Measurements from ENCODE around the gene CDKAL1.
"Not testable (repeated sequence)": the region's sequence is repeated elsewhere in the genome, so short reads cannot be mapped to it uniquely, and the experiment has no call there.

The CDKAL1 gene

DNA sequence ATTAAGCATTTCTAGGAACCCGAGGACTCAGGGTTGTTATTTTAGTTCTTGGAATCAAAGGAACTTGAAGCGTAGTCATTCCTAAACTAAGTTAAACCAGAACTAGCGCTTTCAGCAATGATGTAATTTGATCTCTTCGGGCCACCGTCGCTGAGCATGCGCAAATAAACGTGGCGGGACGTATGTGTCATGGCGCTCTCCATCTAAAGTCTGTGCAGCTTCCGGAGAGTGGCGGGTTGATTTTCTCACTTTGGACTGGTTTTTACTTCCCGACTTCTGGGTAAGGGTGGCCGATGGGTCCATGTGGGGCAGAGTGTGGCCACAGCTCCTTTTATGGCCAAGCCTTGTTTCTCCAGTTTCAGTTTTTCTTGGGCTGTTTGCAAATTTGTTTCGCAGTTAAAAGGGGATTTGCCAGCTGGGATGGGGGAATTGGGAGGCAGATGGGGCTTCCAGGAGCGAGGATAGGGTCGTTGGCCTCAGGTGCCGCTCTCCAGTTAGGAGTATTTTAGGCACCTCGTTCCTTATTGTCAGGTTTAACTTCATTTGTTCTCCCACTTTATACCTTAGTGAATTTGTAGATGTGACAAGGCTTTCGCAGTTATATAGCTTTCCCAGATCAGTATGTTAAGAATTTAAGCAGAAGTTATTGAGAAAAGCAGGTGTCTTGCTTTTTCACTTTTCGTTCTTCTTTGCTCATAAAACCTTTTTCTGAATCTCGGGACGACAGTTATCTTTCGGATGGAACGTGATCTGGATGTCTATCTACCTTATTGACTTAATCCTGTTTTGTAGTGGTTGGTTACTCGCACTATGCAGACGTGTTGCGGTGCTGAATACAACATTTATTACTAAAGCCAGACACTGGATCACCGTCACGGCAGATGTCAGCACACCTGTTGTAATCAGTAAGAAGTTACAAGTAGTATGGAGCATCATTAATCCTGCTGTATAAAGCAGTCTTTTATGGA, at the start of gene CDKAL1:
Gene CDKAL1 (plus strand): TSS at position 163 of the 968 bp plus-strand sequence. CDS start 11,894 bp downstream, outside the sequence.
- DNase-seq = peak; percentile 95

DNA sequence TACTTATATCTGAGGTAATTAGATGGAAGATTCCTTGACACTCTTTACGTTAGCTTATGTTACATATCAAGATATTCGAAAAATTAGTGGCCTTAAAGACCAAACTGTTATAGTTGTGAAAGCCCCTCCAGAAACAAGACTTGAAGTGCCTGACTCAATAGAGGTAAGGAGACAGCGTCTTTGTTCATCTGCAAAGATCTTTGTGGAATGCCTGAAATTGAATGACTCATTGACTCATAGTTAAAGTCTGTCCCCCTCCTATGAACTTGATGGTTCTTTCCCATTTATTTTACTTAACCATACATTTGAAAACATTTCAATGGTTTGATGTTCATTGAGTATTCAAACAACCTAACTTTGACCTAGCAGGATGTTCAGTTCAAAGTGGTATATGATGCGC, 47.6 kb upstream of the CDKAL1 start:
- no peak for DNase-seq

DNA sequence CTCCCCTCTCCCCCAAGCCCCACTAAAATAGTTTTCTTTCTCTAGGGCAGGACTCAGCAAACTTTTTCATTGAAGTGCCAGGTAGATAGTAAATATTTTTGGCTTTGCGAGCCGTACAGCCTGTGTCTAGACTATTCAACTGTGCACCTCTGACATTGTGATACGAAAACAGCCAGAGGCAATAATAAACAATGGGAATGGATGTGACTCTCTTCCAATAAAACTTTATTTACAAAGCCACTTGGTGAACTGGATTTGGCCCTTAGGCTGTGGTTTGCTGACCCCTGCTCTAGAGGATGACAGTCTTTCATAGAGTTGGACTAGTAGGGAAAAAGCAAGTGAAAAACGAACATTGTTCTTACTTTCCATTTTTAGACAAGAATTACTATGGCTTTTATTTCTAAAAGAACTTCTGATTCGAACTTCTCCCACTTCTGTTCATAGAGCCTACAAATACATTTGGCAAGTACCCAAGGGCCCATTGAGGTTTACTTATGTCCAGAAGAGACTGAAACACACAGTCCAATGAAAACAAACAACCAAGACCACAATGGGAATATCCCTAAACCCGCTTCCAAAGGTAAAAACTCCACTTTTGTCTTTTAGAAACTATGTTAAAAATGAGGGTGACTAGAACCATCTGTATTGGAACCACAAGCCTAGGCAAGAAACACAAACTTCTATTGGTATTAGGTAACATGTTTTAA, 46.4 kb upstream of the CDKAL1 start:
- DNase-seq = no peak

DNA sequence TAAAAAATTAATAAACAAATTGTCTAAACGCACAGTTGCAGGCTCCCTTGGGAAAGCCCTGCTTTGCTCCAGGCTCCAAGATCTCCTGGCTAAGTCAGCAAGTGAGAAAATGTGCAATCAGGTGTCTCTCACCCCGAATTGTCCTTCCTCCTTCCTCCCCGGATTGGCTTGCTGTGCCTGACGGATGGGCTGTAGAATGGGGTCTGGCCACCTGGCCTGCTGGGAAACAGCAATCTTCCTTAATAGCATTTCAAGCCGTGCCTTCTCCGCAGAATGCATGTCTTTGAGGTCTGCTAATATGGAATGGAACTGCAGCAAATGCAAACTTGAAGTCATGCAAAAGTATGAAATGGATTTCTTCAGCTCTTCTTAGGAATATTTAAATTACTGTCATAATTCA, 43.7 kb upstream of the CDKAL1 start:
- no peak for DNase-seq

DNA sequence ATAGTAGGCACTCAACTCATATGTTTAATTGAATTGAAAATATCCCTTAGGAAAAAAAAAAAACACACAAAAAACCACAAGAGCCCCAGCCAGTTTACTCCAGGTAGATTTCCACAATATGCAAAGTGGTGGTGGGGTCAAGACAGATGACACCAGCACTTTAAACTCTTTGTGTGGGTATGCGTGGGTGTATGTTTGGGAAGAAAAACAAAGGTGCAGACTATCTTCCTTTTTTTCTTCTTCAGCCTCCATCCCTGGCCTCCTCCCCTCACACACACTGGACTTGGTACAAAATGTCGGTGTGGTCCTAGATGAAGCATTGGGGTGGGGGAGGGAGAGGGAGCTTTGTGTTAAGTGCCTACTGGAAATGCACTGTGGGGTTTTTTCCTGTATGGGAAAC, 42.2 kb upstream of the CDKAL1 start:
- DNase-seq = no peak

DNA sequence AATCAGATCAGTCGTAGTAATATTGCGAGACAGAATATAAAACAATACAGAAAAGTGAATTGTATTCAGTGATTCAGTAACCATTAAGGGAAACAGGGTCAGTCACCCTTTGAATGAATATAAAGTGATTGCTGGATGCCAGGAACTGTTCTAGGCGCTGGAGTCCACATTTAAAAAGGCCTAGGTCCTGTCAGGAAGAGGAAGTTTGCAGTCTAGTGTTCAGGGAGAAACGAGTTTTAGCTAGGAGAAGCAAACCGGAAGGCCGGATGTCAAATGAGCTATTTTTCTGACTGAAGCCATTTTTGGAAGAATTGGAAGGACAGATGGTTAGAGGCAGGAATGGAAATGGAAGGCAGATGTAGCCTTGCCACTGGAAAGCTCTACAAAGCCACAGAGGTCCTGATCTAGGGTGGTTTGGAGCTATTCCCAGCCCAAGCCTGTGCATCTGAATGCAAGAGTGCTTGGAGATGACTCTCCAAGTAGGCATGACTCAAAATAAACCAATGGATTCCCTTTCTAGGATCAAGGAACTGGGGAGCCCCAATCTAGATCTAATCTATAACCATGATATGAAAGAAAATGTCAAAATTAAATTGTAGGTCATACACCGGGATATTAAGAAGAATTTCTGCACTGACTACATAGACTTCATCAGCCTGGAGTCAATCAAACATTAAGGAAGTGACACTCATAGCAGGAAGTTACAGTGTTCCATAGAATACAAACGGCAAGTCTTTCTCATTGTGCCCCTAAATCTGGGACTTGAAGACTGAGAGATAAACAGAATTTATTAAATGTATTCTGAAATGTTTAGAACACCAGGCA, 36.8 kb upstream of the CDKAL1 start:
- DNase-seq = no peak

DNA sequence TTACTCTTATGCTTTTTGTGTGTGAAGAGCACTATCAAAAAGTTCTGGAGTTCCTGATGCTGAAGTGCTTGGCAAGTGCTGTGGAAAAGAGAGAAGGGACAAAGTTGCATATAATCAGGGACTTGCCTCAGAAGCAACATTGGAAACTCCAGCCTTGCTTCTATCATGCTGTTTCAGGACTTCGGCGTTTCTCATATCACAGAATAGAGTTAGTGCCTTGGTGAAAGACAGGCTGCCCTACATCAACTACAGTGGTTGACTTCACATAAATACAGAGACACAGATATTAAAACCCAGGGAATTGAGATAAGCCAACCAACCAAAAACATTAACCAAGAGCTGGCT, 36.2 kb upstream of the CDKAL1 start:
- DNase-seq = no peak

DNA sequence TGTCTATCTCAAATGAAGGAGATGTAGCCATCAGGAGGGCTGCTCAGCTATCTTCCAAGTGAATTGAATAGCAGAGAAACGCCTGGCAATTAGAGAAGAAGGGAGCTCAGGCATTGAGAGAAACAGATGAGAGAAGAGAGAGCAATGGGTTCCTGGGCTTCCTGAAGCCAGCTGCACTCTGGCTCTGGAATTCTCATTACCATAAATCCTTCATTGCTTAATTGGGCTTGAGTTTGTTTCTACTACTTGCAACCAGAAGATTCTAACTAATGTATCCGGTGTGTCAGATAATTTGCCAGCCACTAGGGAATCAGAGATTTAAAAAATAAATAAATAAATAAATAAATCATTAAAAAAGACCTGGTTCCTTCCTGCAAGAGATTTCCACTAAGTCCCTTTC, 25.0 kb upstream of the CDKAL1 start:
- DNase-seq = no peak

DNA sequence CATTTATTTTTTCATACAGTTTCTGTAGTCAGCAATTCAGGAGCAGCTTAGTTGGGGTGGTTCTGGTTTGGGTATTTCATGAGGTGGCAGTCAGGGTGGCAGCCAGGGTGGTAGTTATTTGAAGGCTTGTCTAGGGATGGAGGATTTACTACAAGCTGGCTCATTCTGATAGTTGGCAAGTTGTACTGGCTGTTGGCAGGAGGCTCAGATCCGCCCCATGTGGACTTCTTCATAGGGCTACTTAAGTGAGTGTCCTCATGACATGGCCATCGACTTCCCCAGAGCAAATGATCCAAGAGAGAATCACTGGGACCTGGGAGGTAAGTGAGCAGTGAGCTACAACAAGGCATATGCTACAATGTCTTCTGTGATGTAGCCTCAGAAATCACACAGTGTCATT, 22.4 kb upstream of the CDKAL1 start:
- DNase-seq = no peak

DNA sequence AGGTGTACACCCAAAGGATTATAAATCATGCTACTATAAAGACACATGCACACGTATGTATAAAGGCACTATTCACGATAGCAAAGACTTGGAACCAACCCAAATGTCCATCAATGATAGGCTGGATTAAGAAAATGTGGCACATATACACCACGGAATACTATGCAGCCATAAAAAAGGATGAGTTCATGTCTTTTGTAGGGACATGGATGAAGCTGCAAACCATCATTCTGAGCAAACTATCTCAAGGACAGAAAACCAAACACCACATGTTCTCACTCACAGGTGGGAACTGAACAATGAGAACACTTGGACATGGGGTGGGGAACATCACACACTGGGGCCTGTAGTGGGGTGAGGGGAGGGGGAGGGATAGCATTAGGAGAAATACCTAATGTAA, 9.0 kb upstream of the CDKAL1 start:
- DNase-seq = not testable (repeated sequence)

DNA sequence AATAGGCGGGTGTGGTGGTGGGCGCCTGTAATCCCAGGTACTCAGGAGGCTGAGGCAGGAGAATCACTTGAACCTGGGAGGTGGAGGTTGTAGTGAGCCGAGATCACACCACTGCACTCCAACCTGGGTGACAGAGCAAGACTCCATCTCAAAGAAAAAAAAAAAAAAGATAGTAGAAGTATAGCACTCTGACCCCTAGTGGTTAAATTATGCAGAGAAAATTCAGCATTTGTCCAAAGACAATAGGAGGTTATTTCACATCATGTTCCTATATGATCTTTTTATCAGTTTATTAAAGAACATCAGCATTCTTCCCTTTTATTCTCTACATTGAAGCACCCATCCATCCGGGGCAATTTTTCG, 5.2 kb upstream of the CDKAL1 start:
- peak; percentile 89 for DNase-seq

DNA sequence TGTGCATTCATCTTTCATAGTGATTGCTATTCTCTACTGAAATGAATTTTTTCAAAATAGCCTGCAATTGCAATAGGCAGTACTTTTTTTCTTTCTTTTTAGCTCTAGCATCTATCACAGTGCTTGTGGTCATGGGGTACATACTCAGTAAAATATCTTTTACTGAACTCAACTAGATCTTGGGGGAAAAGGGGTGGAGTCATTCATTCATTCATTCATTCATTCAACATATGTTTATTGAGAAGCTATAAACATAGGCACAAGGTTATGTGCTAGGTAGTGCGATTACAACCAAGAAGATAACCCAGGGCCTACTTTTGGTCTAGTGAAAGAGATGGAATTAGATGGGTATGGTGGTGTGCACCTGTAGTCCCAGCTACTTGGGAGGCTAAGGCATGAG, 1.4 kb upstream of the CDKAL1 start:
- no peak for DNase-seq

DNA sequence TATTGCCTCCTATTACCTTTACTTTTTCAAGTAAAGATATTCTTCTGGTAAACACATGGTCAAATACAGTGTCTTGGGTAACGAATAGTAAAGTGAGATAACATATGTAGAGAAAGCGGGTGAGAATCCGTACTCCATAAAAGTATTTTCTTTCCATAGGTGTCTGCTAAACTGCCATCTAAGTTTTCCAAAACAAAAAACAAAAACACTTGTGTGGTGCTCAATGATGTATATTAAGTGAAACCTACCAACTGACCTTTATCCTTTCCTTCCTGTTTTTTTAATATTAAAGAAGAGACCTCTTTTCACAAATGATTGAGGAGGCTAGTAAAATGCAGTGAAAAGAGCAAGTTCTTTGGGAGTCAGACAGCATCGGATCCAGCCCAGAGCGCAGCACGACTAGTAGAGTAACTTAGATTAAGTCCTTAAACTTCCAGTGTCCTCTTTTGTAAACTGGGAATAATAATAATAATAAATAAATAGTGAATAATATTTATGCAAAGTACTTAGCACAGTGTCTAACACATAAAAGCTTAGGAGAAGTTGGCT, 437 bp upstream of the CDKAL1 start:
- DNase-seq = no peak

DNA sequence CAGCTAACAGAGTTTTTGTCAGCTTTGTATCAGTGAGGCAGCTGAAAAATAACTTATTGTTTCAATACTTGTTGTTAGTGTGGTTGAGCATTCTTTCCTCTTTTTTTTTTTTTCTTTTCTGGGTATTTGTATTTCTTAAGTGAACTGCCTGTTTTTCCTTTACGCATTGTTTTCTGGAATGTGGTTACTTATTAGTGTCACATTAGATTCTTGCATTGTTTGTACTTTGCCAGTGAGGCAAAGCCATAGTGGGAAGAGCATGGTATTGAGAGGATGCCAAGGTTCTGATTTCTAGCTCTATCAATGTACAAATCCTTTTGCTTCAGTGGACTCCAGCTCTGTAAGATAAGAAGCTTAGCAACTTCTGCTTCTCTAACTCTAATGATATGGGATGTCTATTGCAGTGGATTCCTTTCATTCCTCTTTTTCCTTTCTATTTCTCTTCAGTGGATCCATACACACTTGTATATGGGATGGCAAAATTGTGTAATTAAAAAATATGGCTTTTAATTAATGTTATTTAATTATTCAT, 3.9 kb downstream of the CDKAL1 start:
- peak; percentile 43 for DNase-seq

DNA sequence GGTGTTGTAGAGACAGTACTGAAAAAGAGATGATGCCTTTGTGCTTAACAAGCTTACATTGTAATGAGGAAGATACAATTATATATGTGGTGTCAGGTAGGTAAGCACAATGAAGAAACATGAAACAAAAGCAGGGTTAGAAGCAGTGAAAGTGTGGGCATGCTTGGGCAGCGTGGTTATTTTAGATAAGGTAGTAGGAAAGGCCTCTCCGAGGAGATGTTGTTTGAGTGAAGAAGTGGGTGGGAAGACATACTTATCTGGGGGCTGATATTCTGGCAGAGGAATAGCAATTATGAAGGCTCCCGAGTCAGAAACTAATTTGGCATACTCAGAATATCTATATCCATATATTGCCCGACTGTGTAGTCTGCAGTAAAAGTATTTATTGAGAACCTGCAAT, 4.7 kb downstream of the CDKAL1 start:
- peak; percentile 76 for DNase-seq

DNA sequence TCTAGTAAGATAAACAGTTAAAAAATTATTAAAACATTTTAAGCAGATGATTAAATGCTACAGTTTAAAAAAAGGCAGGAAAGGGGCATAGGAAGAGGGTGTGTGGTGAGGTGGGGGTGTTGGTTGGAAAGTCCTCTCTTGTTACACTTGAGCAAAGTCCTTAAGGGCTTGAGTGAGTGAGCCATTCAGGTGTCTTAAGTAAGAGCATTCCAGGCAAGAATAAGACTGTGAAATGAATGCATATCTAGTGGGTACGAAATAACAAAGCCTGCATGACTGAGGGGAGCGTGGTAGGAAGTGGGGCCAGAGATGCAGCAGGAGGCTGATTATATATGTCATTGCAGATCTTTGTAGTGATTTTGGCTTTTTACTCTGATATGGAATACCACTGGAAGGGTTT, 5.1 kb downstream of the CDKAL1 start:
- DNase-seq = no peak

DNA sequence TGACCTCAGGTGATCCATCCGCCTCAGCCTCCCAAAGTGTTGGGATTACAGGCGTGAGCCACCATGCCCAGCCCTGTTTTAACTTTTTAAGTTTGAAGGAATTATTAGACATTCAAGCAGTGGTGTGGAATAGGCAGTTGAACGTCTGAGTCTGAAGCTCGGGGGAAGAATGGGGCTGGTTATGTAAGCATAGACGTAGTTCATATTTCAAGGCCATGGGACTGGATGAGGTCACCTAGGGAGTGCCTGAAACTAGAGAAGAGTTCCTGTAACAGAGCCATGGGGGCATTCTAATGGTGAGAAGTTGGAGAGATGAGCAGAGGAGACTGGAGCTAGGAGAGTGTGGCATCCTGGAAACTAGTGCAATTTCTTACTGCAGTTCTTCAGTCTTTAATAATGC, 6.4 kb downstream of the CDKAL1 start:
- no peak for DNase-seq

DNA sequence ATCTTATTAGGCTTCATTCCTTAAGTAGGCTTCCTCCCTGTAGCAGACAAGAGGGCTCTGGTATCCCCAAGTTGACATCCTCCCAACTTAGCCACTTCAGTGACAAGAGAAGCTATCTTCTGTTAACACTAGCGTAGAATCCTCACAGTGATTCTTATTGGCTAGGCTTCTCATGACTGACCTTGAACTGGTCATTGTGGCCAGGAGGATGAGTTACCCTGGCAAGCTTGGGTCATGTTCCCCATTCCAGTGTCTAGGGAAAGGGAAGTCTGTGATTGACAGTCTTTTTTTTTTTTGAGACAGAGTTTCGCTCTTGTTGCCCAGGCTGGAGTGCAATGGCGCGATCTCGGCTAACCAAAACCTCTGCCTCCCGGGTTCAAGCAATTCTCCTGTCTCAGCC, 7.1 kb downstream of the CDKAL1 start:
- no peak for DNase-seq

DNA sequence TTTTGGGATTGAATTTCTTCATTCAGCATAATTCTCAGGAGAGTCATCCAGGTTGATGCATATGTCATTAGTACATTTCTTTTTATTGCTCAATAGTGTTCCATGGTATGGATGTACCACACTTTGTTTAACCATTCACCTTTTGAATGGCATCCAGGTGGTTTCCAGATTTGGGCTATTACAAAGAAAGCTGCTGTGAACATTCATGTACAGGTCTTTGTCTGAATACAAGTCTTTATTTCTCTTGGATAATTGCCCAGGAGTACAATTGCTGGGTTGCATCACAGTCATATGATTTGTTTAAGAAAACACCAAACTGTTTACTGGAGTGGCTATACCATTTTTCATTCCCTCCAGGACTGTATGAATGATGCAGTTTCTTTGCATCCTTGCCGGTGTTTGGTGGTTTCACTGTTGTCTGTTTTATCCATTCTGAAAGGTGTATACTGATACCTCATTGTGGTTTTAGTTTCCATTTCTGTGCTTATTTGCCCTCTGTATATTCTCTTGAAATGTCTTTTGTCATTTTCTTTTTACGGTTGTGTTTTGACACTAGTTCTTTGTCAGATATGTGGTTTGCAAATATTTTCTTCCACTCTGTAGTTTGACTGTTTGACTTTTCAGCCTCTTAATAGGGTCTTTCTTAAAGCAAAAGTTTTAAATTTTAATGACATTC, 8.8 kb downstream of the CDKAL1 start:
- DNase-seq = no peak

DNA sequence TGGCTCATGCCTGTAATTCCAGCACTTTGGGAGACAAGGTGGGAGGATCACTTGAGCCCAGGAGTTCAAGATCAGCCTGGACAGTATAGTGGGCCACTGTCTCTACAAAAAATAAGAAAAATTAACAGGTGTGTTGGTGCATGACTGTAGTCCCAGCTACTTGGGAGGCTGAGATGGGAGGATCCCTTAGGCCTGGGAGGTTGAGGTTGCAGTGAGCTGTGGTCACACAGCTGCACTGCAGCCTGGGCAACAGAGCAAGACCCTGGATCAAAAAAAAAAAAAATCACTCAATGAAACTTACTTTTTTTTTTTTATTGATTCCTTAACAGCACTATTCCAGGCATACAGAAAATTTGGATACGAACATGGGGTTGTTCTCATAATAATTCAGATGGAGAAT, 14.0 kb downstream of the CDKAL1 start:
- DNase-seq = no peak

DNA sequence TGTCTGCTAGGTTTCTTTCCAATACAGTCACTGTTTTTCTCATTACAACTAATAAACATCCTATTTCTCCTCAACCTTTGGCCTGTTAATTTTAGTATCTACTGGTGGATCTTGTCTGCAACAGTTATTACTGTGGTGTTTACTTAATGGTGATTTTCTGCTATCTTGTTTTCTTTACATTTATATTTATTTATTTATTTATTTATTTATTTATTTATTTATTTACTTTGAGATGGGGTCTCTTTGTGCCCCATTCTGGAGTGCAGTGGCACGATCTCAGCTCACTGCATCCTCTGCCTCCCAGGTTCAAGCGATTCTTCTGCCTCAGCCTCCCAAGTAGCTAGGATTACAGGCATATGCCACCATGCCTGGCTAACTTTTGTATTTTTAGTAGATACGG, 15.1 kb downstream of the CDKAL1 start:
- not testable (repeated sequence) for DNase-seq

DNA sequence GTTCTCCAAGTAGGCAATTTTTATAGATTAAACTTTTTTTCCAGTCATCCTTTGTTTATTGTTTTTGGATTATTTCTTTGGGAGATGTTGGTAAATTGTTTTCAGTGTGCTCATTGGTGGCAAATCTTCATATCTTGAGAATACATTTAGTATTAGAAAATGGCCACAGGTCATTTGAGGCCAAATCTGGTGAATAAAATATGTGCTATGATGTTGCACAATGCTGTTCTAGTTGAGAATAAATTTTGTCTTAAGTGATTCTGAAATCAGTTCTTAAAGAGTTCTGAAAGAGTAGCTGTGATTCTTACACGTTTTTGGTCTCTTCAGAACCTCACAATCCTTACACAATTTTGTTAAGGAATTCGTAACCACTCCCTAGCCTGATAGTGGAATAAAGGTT, 20.1 kb downstream of the CDKAL1 start:
- DNase-seq = no peak
